Upper lobe of left lung (tissue), 6 donors: ENCODE data around the gene RPRML. TPM values are rescaled to one million over a fixed set of nuclear protein-coding genes. Genes with fewer than 3 reads are reported as not detected.

Experiments used
- ATAC-seq, 2 donors: fragments of 200-7000 bp; cut with Tn5 transposase; one replicate each; pipeline ENCODE4 v1.9.1; 2022; ENCODE audit warnings: mild to moderate bottlenecking in 2 of 2, moderate library complexity in 2 of 2; ENCODE audit not compliant: low FRiP score in 2 of 2
- DNase-seq, 2 donors: peaks; one replicate each; pipeline ENCODE4 v3.0.0-alpha.2; 2019 to 2020
- H3K27ac ChIP-seq, 4 donors: fragments of 200-600 bp; sonication (generic); one replicate each; pipeline ENCODE4 v1.5.1; 2016 to 2019
- H3K27me3 ChIP-seq, 4 donors: fragments of 200-600 bp; sonication (generic); one replicate each; pipeline ENCODE4 v1.5.1; 2017 to 2019
- H3K36me3 ChIP-seq, 4 donors: fragments of 200-600 bp; sonication (generic); one replicate each; pipeline ENCODE4 v1.5.1; 2016 to 2019
- H3K4me1 ChIP-seq, 4 donors: fragments of 200-600 bp; sonication (generic); one replicate each; pipeline ENCODE4 v1.5.1; 2018 to 2019
- H3K4me3 ChIP-seq, 4 donors: fragments of 200-600 bp; sonication (generic); one replicate each; pipeline ENCODE4 v1.5.1; 2017 to 2019; ENCODE audit warnings: mild to moderate bottlenecking in 2 of 4, moderate library complexity in 1 of 4
- H3K9me3 ChIP-seq, 4 donors: fragments of 200-600 bp; sonication (generic); one replicate each; pipeline ENCODE4 v1.5.1; 2018 to 2019
- CTCF ChIP-seq, 6 experiments: fragments of 450-650 bp in 4 of 6; fragments of 200-600 bp in 2 of 6; sonication (generic) in 2 of 6; IDR thresholded peaks; one replicate each; pipeline ENCODE4 v1.5.1; 2016 to 2019; ENCODE audit warnings: antibody characterized with exemption in 6 of 6
- EP300 ChIP-seq, 4 donors: sonication (generic); formaldehyde crosslinking; IDR thresholded peaks; one replicate each; pipeline ENCODE4 v1.5.1; 2017; ENCODE audit warnings: antibody characterized with exemption in 4 of 4, control low read depth in 2 of 4
- POLR2A ChIP-seq, 4 donors: fragments of 450-650 bp; IDR thresholded peaks; one replicate each; pipeline ENCODE4 v1.5.1; 2016 to 2017; ENCODE audit warnings: antibody characterized with exemption in 4 of 4, mild to moderate bottlenecking in 2 of 4
- POLR2AphosphoS5 ChIP-seq, 2 donors: sonication (generic); formaldehyde crosslinking; IDR thresholded peaks; one replicate each; pipeline ENCODE4 v1.5.1; 2017; ENCODE audit warnings: antibody characterized with exemption in 2 of 2
- WGBS, 2 donors: methylation state at CpG; one replicate each; pipeline ENCODE4 v1.1.5; 2017 to 2018; 5-methylcytosine and 5-hydroxymethylcytosine counted together
- total RNA-seq, 6 donors: library from RNA; depleted of rRNA in 4 of 6; stranded (reverse); fragments of >200 nt in 4 of 6; gene quantifications; one replicate each; pipeline versions ENCODE4 v1.1.0 to v1.2.1, GENCODE V29; 2016 to 2021
- donor health status: DM: no; HTN: no; CAD: no; lungs with moderate emphysema.
- donor health status: DM: no; HTN: yes; CAD: no; lungs with severe emphysema.

RPRML gene
- total RNA-seq, 6 donors from 2014 or later: 0.30 to 3.9 (median 0.91) TPM; not detected in 3

- peaks cover 9 to 10% (median 10%) of the 10 kb centered on the region in 4 donors for H3K4me1 ChIP-seq
- WGBS, 2 donors: 80 to 93% methylated on average over 5 to 6 of the region's 6 CpGs
- H3K27ac ChIP-seq: no peak overlapping the region
- no peak overlapping the region for H3K4me3 ChIP-seq
- H3K9me3 ChIP-seq: no peaks in the 10 kb centered on the region
- no peak for ATAC-seq
- no peak for TF ChIP-seq POLR2AphosphoS5 (IDR thresholded peaks at IDR 0.05)
- TF ChIP-seq POLR2A (IDR thresholded peaks at IDR 0.05): no peak
- no peak for TF ChIP-seq EP300 (IDR thresholded peaks at IDR 0.05)
- TF ChIP-seq CTCF (IDR thresholded peaks at IDR 0.05): no peak
- no peaks in the 10 kb centered on the region for H3K36me3 ChIP-seq
- no peak for DNase-seq
- H3K27me3 ChIP-seq: peaks cover 0 to 12% (median 6%) of the 10 kb centered on the region in 4 donors
Observed at GRCh38 chr17:46983782-46984181, 4.7 kb upstream of the RPRML start.

DNA sequence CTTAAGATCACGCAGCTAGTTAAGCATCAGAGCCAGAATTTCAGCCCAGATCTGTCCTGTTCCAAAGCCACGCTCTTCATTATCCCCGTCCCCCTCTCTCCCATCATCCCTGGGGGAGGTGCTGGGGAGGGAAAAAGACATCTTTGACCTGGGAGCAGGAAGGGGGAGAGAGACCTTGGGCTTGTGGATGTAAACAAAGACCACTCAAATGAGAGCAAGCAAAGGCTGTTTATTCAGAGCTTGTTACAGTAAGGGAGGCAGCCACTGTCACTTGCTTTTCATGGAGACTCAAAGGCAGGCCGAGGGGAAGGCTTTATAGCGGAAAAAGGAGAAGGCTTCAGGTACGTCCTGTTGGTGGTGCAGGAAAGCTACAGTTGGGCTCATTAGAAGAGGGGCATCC, 3.5 kb upstream of the RPRML start:
- TF ChIP-seq CTCF (IDR thresholded peaks at IDR 0.05): no peak
- no peak for TF ChIP-seq EP300 (IDR thresholded peaks at IDR 0.05)
- TF ChIP-seq POLR2AphosphoS5 (IDR thresholded peaks at IDR 0.05): no peak
- TF ChIP-seq POLR2A (IDR thresholded peaks at IDR 0.05): no peak
- H3K36me3 ChIP-seq: no peaks in the 10 kb centered on the region
- H3K4me1 ChIP-seq: peaks cover 17 to 22% (median 19%) of the 10 kb centered on the region in 4 donors
- WGBS, 2 donors: 94 to 95% methylated on average over 6 of the region's 6 CpGs
- H3K9me3 ChIP-seq: no peaks in the 10 kb centered on the region
- no peak overlapping the region for H3K4me3 ChIP-seq
- no peak overlapping the region for H3K27ac ChIP-seq
- H3K27me3 ChIP-seq: peaks cover 0 to 24% (median 14%) of the 10 kb centered on the region in 4 donors
- no peak for DNase-seq
- no peak for ATAC-seq

DNA sequence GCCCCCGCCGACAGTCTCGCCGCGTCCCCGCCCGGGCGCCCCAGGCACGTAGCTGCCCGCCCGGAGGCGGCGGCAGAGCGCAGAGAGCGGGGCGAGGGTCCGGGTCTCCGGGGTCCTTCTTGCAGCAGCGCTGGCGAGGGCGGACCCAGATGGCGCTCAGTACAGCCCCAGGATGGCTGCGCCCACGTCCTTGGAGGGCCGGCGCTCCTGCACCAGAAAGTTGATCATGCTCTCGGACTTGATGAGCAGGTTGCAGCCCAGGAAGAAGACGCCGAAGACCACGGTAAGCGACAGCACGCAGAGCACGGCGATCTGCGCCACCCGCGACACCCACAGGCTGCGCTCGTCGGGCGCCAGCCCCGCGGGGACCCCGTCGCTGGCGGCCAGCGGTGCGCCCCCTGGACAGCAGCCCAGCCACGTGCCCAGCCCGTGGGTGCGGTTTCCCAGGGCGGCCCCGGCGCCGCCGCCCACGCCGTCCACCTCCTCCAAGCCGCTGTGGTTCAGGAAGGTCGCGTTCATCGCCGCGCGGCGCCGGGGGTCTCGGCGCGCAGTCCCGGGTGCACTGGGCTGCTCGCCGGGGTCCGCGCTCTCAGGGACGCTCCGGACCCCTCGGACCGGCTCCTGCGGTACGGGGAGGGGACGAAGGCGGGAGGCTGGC, 435 bp downstream of the RPRML start:
- H3K4me1 ChIP-seq: peaks cover 17 to 28% (median 19%) of the 10 kb centered on the region in 4 donors
- no peak overlapping the region for H3K27ac ChIP-seq
- peaks cover 0 to 28% (median 16%) of the 10 kb centered on the region in 4 donors for H3K27me3 ChIP-seq
- TF ChIP-seq POLR2AphosphoS5 (IDR thresholded peaks at IDR 0.05) (no peak), POLR2A (IDR thresholded peaks at IDR 0.05) (no peak), EP300 (IDR thresholded peaks at IDR 0.05) (no peak), CTCF (IDR thresholded peaks at IDR 0.05) (no peak)
- no peaks in the 10 kb centered on the region for H3K36me3 ChIP-seq
- 8 to 9% methylated on average over 9 to 22 of the region's 83 CpGs for WGBS, 2 donors
- DNase-seq (peak in 1 of 2 donors; percentile 87), ATAC-seq (peak in 1 of 2 donors; percentile 37)
- peak overlapping the region; percentile 23 to 69 (median 48) for H3K4me3 ChIP-seq
- no peaks in the 10 kb centered on the region for H3K9me3 ChIP-seq

GRCh38 chr17:46977750-46978488, 1.1 kb downstream of the RPRML start:
- H3K4me3 ChIP-seq: peak overlapping the region in 3 of 4 donors; percentile 47 to 69 (median 50)
- H3K9me3 ChIP-seq: no peaks in the 10 kb centered on the region
- H3K27ac ChIP-seq: no peak overlapping the region
- peak in 1 of 2 donors; percentile 47 for DNase-seq
- TF ChIP-seq POLR2A (IDR thresholded peaks at IDR 0.05) (no peak), EP300 (IDR thresholded peaks at IDR 0.05) (no peak), POLR2AphosphoS5 (IDR thresholded peaks at IDR 0.05) (no peak), CTCF (IDR thresholded peaks at IDR 0.05) (no peak)
- ATAC-seq: no peak
- H3K4me1 ChIP-seq: peaks cover 17 to 28% (median 19%) of the 10 kb centered on the region in 4 donors
- H3K36me3 ChIP-seq: no peaks in the 10 kb centered on the region
- peaks cover 0 to 28% (median 16%) of the 10 kb centered on the region in 4 donors for H3K27me3 ChIP-seq
- WGBS, 2 donors: 23 to 25% methylated on average over 36 of the region's 36 CpGs
